A549 (cell line): Measurements from ENCODE around the gene GAMT. TPM values are rescaled to one million over a fixed set of nuclear protein-coding genes. Genes with fewer than 3 reads are reported as not detected.
"Not testable (repeated sequence)": the region's sequence is repeated elsewhere in the genome, so short reads cannot be mapped to it uniquely, and the experiment has no call there.

Experiments
- ATAC-seq, 2 experiments: fragments of 200-7000 bp in 1 of 2; fragments of >200 bp in 1 of 2; cut with Nextera tagmentation in 1 of 2; cut with Tn5 transposase in 1 of 2; 3 replicates each; pipeline versions ENCODE4 v1.8.0 to v1.9.1; 2018 to 2020; ENCODE audit warnings: mild to moderate bottlenecking in 1 of 2, moderate library complexity in 1 of 2
- CTCF ChIA-PET: fragments of 300-600 bp; sonication (Branson Sonifier 250); formaldehyde crosslinking; extraction: SDS; loops from one replicate; lab custom pipeline; 2021; ENCODE audit warnings: antibody characterized with exemption, inconsistent platforms; lab: Yijun Ruan, JAX
- POLR2A ChIA-PET: fragments of 350-600 bp; formaldehyde crosslinking; extraction: SDS; loops from one replicate; lab custom pipeline; 2021; ENCODE audit warnings: antibody characterized with exemption, inconsistent platforms; lab: Yijun Ruan, JAX
- DNase-seq, 2 experiments: peaks; one replicate each; pipeline versions ENCODE4 v3.0.0 to v3.0.0-alpha.2; 2011 to 2016; ENCODE audit warnings: low read depth in 1 of 2, low spot score in 1 of 2
- FAIRE-seq: peaks from 2 replicates; lab custom pipeline; 2011; peaks lifted over from hg19 to GRCh38; lab: Jason Lieb, UNC
- H3K27ac ChIP-seq, 2 experiments: fragments of >200 bp; sonication (Bioruptor Twin); formaldehyde crosslinking; 3 replicates each; pipeline ENCODE4 v1.5.1; 2016 to 2017
- H3K4me1 ChIP-seq: fragments of >200 bp; sonication (Bioruptor Twin); formaldehyde crosslinking; 3 replicates; pipeline ENCODE4 v1.6.1; 2016
- H3K4me2 ChIP-seq: fragments of >200 bp; sonication (Bioruptor Twin); formaldehyde crosslinking; 3 replicates; pipeline ENCODE4 v1.6.1; 2016
- H3K4me3 ChIP-seq: fragments of >200 bp; sonication (Bioruptor Twin); formaldehyde crosslinking; 3 replicates; pipeline ENCODE4 v1.5.1; 2016
- H3K9me3 ChIP-seq: fragments of >200 bp; sonication (Bioruptor Twin); formaldehyde crosslinking; 3 replicates; pipeline ENCODE4 v1.6.1; 2016
- CBX8 ChIP-seq: fragments of 200-600 bp; sonication (generic); IDR thresholded peaks from 2 replicates; pipeline ENCODE4 v1.6.1; 2016
- CHD4 ChIP-seq: fragments of 200-600 bp; sonication (generic); IDR thresholded peaks from 2 replicates; pipeline ENCODE4 v1.6.1; 2016; ENCODE audit warnings: antibody characterized with exemption, mild to moderate bottlenecking, borderline replicate concordance
- ELK1 ChIP-seq: fragments of 150-350 bp; IDR thresholded peaks from 2 replicates; pipeline ENCODE4 v1.6.1; 2014; ENCODE audit warnings: low read depth, mild to moderate bottlenecking, low read length
- JUN ChIP-seq, 2 experiments: fragments of >200 bp; sonication (Bioruptor Twin); formaldehyde crosslinking; IDR thresholded peaks; 2 replicates in 1 of 2; 3 replicates in 1 of 2; pipeline ENCODE4 v1.6.1; 2016 to 2017
- NR3C1 ChIP-seq: fragments of >200 bp; sonication (Bioruptor Twin); formaldehyde crosslinking; IDR thresholded peaks from 3 replicates; pipeline ENCODE4 v1.6.1; 2017
- RAD21 ChIP-seq, 2 experiments: fragments of >200 bp in 1 of 2; sonication (Bioruptor Twin) in 1 of 2; formaldehyde crosslinking in 1 of 2; IDR thresholded peaks in 1 of 2; conservative IDR thresholded peaks in 1 of 2; 2 replicates in 1 of 2; 3 replicates in 1 of 2; pipeline ENCODE4 v1.6.1; 2012 to 2018; ENCODE audit warnings: inconsistent platforms in 1 of 2
- RNF2 ChIP-seq: fragments of 200-600 bp; sonication (generic); IDR thresholded peaks from 2 replicates; pipeline ENCODE4 v1.6.1; 2016; ENCODE audit warnings: low read depth, mild to moderate bottlenecking, antibody characterized with exemption, moderate library complexity, borderline replicate concordance
- TFCP2L1 ChIP-seq: fragments of 250-450 bp; sonication (Bioruptor Pico); IDR thresholded peaks from 2 replicates; pipeline ENCODE4 v1.5.0; 2021; ENCODE audit warnings: mild to moderate bottlenecking
- ZFP36 ChIP-seq: fragments of 450-650 bp; IDR thresholded peaks from 2 replicates; pipeline ENCODE4 v1.6.1; 2014; ENCODE audit warnings: borderline replicate concordance; ENCODE audit not compliant: partially characterized antibody
- WGBS: methylation state at CpG from one replicate; pipeline ENCODE4 v1.1.6; 2017; ENCODE audit errors: missing lambda C conversion rate; 5-methylcytosine and 5-hydroxymethylcytosine counted together
- polyA plus RNA-seq, 4 experiments: library from polyadenylated mRNA; depleted of rRNA in 3 of 4; stranded (reverse); fragments of >200 nt; fragmentation: RNase III in 1 of 4; extraction: RNeasy Plus Mini Kit Qiagen cat#74134 plus additional on column Dnase treatment in 1 of 4; gene quantifications; 2 replicates in 3 of 4; 3 replicates in 1 of 4; pipeline ENCODE4 v1.2.3, GENCODE V29; 2011 to 2017
- TF ChIP-seq, protein P1 (sequence below): fragments of 250-450 bp; sonication (Bioruptor Pico); IDR thresholded peaks from 2 replicates; pipeline ENCODE4 v1.5.0; 2020; ENCODE audit warnings: low read depth, mild to moderate bottlenecking, moderate library complexity
- TF ChIP-seq, protein P2 (sequence below): fragments of >200 bp; sonication (Bioruptor Twin); formaldehyde crosslinking; IDR thresholded peaks from 2 replicates; pipeline ENCODE4 v1.6.1; 2016
- TF ChIP-seq, protein P3 (sequence below): fragments of 450-650 bp; IDR thresholded peaks from 2 replicates; pipeline ENCODE4 v1.6.1; 2014; ENCODE audit warnings: antibody characterized with exemption

Gene GAMT
- polyA plus RNA-seq, 2 of the 4 experiments (the other 2 are of a cell fraction): 13.6 to 26.0 TPM

DNA sequence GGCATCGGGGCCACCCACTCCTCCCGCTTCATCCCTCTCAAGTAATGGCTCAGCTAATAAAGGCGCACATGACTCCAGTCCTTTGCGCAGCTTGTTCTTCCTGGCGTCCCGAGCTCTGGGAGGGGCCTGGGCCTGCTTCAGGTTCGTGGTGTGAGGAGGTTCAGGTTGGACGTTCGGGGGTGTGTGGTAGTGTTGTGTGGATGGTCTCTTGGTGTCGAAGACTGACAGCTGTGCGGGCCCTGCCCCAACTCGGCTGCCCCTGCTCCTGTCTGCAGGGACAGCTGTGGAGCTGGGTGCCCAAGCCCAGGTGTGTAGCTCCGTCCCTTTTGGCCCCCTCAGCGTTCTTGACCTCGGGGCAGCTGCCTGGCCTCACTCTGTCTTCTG is 39.1 kb upstream of the GAMT start:
- TF ChIP-seq, protein P1, sequence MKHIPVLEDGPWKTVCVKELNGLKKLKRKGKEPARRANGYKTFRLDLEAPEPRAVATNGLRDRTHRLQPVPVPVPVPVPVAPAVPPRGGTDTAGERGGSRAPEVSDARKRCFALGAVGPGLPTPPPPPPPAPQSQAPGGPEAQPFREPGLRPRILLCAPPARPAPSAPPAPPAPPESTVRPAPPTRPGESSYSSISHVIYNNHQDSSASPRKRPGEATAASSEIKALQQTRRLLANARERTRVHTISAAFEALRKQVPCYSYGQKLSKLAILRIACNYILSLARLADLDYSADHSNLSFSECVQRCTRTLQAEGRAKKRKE (CRISPR knock-in tag): no peak
- TF ChIP-seq TFCP2L1 (CRISPR knock-in tag): no peak
- no peak for TF ChIP-seq CHD4
- TF ChIP-seq CBX8: no peak
- TF ChIP-seq RNF2: no peak
- TF ChIP-seq ELK1: no peak
- no peak for TF ChIP-seq RAD21 (conservative IDR thresholded peaks at IDR 0.05 in 1 of 2, IDR thresholded peaks at IDR 0.05 in 1 of 2)
- no peak for TF ChIP-seq ZFP36
- TF ChIP-seq, protein P2, sequence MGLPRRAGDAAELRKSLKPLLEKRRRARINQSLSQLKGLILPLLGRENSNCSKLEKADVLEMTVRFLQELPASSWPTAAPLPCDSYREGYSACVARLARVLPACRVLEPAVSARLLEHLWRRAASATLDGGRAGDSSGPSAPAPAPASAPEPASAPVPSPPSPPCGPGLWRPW: no peak
- no peak; a peak in 1 of 5 replicates for TF ChIP-seq JUN (IDR thresholded peaks at IDR 0.05)
- TF ChIP-seq, all 56 proteins: peak for 0
- ATAC-seq (no peak), DNase-seq (no peak), FAIRE-seq (no peak)
- Histone ChIP-seq H3K4me2 (peak overlapping the region; percentile 90), H3K27ac (peak overlapping the region in 1 of 2 experiments; percentile 99; a peak in 3 of 6 replicates), H3K4me1 (peaks cover 42% of the 10 kb centered on the region), H3K9me3 (no peaks in the 10 kb centered on the region), H3K4me3 (peak overlapping the region; percentile 93)
- WGBS: 81% methylated on average over 8 of the region's 15 CpGs
- POLR2A ChIA-PET: no interaction called here
- CTCF ChIA-PET: interaction anchor here (0.7 to 1.7 kb wide), 2 partner anchors 14 to 20 kb away, joined by 3 read pairs; no protein-coding TSS in a partner anchor

DNA sequence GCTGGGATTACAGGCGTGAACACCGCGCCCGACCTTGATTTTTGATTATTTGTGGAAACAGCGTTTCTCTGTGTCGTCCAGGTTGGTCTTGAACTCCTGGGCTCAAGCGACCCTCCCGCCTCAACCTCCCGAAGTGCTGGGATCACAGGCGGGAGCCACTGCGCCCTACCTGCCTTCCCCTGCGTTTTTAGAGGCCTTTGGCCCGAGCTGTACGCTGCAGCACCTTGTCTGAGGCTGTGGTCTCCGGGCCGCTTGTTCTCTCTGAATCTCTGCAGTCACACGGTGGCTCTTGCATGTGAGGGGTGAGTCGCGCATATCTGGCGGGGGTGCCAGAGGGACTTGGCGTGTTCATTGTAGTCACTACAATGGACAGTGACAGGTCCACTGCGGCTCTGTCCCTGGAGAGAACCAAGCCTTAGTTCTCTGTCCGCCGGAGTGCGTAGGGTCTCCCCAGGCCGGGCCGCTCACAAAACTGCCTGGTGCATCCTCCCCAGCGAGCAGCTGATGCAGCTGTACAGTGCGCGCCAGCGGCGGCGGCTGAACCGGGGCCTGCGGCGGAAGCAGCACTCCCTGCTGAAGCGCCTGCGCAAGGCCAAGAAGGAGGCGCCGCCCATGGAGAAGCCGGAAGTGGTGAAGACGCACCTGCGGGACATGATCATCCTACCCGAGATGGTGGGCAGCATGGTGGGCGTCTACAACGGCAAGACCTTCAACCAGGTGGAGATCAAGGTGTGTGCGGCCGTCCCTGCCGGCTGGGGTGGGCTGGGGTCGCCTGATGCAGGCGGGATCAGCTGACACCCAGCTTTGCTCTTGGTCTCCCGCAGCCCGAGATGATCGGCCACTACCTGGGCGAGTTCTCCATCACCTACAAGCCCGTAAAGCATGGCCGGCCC is 38.4 kb upstream of the GAMT start:
- peak in 1 of 2 experiments; percentile 3; a peak in 1 of 6 replicates for ATAC-seq
- peak overlapping the region; percentile 90 for H3K4me2 ChIP-seq
- POLR2A ChIA-PET, FAIRE-seq, H3K9me3 ChIP-seq, DNase-seq: not testable (repeated sequence)
- WGBS: 28% methylated on average over 39 of the region's 57 CpGs
- peaks cover 40% of the 10 kb centered on the region for H3K4me1 ChIP-seq
- H3K27ac ChIP-seq: peak overlapping the region; percentile 93 to 99
- CTCF ChIA-PET: interaction anchor here (0.9 to 1.7 kb wide), 2 partner anchors 19 to 39 kb away, joined by 3 to 4 read pairs; no protein-coding TSS in a partner anchor
- peak overlapping the region; percentile 93 for H3K4me3 ChIP-seq

- 2% methylated on average over 7 of the region's 26 CpGs for WGBS
- ChIA-PET POLR2A (no interaction called here), CTCF (interaction anchor here (0.9 to 1.7 kb wide), 2 partner anchors 18 to 38 kb away, joined by 3 to 4 read pairs; no protein-coding TSS in a partner anchor)
These were observed 37.6 kb upstream of the GAMT start for GRCh38 chr19:1438933-1439354.

More at GRCh38 chr19:1438933-1439354, 37.6 kb upstream of the GAMT start:
- Histone ChIP-seq H3K9me3 (no peaks in the 10 kb centered on the region), H3K4me2 (peak overlapping the region; percentile 90), H3K4me3 (peak overlapping the region; percentile 93), H3K4me1 (peaks cover 33% of the 10 kb centered on the region), H3K27ac (peak overlapping the region; percentile 93 to 99)
- TF ChIP-seq, protein P3, sequence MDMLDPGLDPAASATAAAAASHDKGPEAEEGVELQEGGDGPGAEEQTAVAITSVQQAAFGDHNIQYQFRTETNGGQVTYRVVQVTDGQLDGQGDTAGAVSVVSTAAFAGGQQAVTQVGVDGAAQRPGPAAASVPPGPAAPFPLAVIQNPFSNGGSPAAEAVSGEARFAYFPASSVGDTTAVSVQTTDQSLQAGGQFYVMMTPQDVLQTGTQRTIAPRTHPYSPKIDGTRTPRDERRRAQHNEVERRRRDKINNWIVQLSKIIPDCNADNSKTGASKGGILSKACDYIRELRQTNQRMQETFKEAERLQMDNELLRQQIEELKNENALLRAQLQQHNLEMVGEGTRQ: peak; percentile 34; the same call in 1 of the 2 replicates
- no peak for TF ChIP-seq NR3C1
- FAIRE-seq (no peak), ATAC-seq (peak in 1 of 2 experiments; percentile 4; a peak in 3 of 6 replicates), DNase-seq (no peak)
